Muscle of arm (tissue), 12 donors: ENCODE data around the gene ANKRD6. TPM values are rescaled to one million over a fixed set of nuclear protein-coding genes. Genes with fewer than 3 reads are reported as not detected.

Experiments used
- DNase-seq: peaks from one replicate; pipeline ENCODE4 v3.0.0-alpha.2; 2013
- polyA plus RNA-seq, 12 donors: library from polyadenylated mRNA; unstranded; fragments of 120-200 nt; gene quantifications; one replicate each; pipeline ENCODE4 v1.2.1, GENCODE V29; 2013; ENCODE audit not compliant: insufficient read length in 12 of 12

The ANKRD6 gene
- polyA plus RNA-seq, 12 donors = 4.2 to 22.3 (median 8.6) TPM; not detected in 1

GRCh38 chr6:89506716-89507617 is 74.0 kb downstream of the ANKRD6 start:
- DNase-seq = no peak

- no peak for DNase-seq
Measured at GRCh38 chr6:89508755-89509563, 76.0 kb downstream of the ANKRD6 start.

GRCh38 chr6:89509777-89510281 is 76.9 kb downstream of the ANKRD6 start:
- DNase-seq = no peak

- no peak for DNase-seq
Measured at GRCh38 chr6:89510393-89510792, 77.4 kb downstream of the ANKRD6 start.

- DNase-seq = no peak
Measured at GRCh38 chr6:89518352-89519055, 85.6 kb downstream of the ANKRD6 start.

- DNase-seq = no peak
Measured at GRCh38 chr6:89520736-89521135, 87.8 kb downstream of the ANKRD6 start.

- no peak for DNase-seq
Measured at GRCh38 chr6:89522778-89523177, 89.8 kb downstream of the ANKRD6 start.

GRCh38 chr6:89525786-89526562 is 93.0 kb downstream of the ANKRD6 start:
- no peak for DNase-seq

GRCh38 chr6:89526563-89526869 is 93.6 kb downstream of the ANKRD6 start:
- no peak for DNase-seq

- DNase-seq = no peak
Measured at GRCh38 chr6:89527634-89528033, 94.7 kb downstream of the ANKRD6 start.

GRCh38 chr6:89528866-89529265 is 95.9 kb downstream of the ANKRD6 start:
- no peak for DNase-seq

GRCh38 chr6:89530982-89531381 is 98.0 kb downstream of the ANKRD6 start:
- DNase-seq = no peak

GRCh38 chr6:89536231-89536630 is 103.3 kb downstream of the ANKRD6 start:
- DNase-seq = no peak

GRCh38 chr6:89539779-89540178 is 106.8 kb downstream of the ANKRD6 start:
- no peak for DNase-seq

GRCh38 chr6:89542081-89542857 is 109.3 kb downstream of the ANKRD6 start:
- DNase-seq = no peak

GRCh38 chr6:89542866-89543265 is 109.9 kb downstream of the ANKRD6 start:
- DNase-seq = no peak

GRCh38 chr6:89547281-89547680 is 114.3 kb downstream of the ANKRD6 start:
- no peak for DNase-seq

GRCh38 chr6:89553431-89553830 is 120.5 kb downstream of the ANKRD6 start:
- DNase-seq = no peak

- DNase-seq = no peak
Measured at GRCh38 chr6:89554106-89554505, 121.2 kb downstream of the ANKRD6 start.

- DNase-seq = no peak
Measured at GRCh38 chr6:89555031-89555430, 122.1 kb downstream of the ANKRD6 start.

- DNase-seq = no peak
Measured at GRCh38 chr6:89555806-89556205, 122.9 kb downstream of the ANKRD6 start.
